HCT116 (cell line): ENCODE results near the gene WDHD1. TPM values are rescaled to one million over a fixed set of nuclear protein-coding genes. Genes with fewer than 3 reads are reported as not detected.
A peak's percentile ranks its signal among the peaks of the same experiment; 100 is the strongest.

Experiments
- ATAC-seq: fragments of 200-7000 bp; cut with Tn5 transposase; 2 replicates; pipeline ENCODE4 v1.9.1; 2020; ENCODE audit warnings: mild to moderate bottlenecking, moderate library complexity
- BruUV-seq: library from RNA; stranded (reverse); fragments of 400-500 nt; replicated peaks from 2 replicates; lab custom pipeline; 2021; lab: Mats Ljungman, UMichigan
- CTCF ChIA-PET: fragments of 300-600 bp; sonication (Branson Sonifier 250); formaldehyde crosslinking; loops from one replicate; lab custom pipeline; 2021; ENCODE audit warnings: antibody characterized with exemption; lab: Charles Lee
- POLR2A ChIA-PET: fragments of 300-600, 350-600 bp; sonication (Branson Sonifier 250); formaldehyde crosslinking; loops from one replicate; lab custom pipeline; 2021; ENCODE audit warnings: antibody characterized with exemption; lab: Charles Lee
- RAD21 ChIA-PET, 2 experiments: fragments of 300-600 bp; sonication (Branson Sonifier 250); formaldehyde crosslinking; loops; one replicate each; lab custom pipeline; 2023; ENCODE audit warnings: low total read pairs in 2 of 2; ENCODE audit not compliant: uncharacterized antibody in 2 of 2, unreplicated experiment in 2 of 2, low non-redundant PET in 1 of 2; lab: Charles Lee
- DNase-seq: peaks from one replicate; pipeline ENCODE4 v3.0.0-alpha.2; 2010; ENCODE audit warnings: low read depth, low spot score
- H2AFZ ChIP-seq: fragments of 200-600 bp; shearing (Covaris generic), sonication (generic); 2 replicates; pipeline ENCODE4 v1.6.1; 2017; ENCODE audit warnings: low read depth, mixed run types, mixed read lengths, antibody characterized with exemption, low read length; ENCODE audit not compliant: poor library complexity, severe bottlenecking
- H3K27ac ChIP-seq: 2 replicates; pipeline ENCODE4 v1.5.1; 2012; ENCODE audit warnings: low read depth, low read length
- H3K27me3 ChIP-seq: fragments of 200-600 bp; sonication (generic); 2 replicates; pipeline ENCODE4 v1.6.1; 2016; ENCODE audit warnings: mixed run types, low read length, mixed read lengths; ENCODE audit not compliant: insufficient read depth
- H3K36me3 ChIP-seq, 2 experiments: fragments of 200-500 bp in 1 of 2; fragments of 200-600 bp in 1 of 2; sonication (Bioruptor generic) in 1 of 2; sonication (generic) in 1 of 2; 2 replicates each; pipeline versions ENCODE4 v1.5.1 to v1.6.1; 2014 to 2016; ENCODE audit warnings: low read length in 2 of 2, inconsistent platforms in 1 of 2, mixed read lengths in 1 of 2, mixed run types in 1 of 2; ENCODE audit not compliant: insufficient read depth in 2 of 2, control insufficient read depth in 1 of 2
- H3K4me1 ChIP-seq, 2 experiments: fragments of 200-600 bp in 1 of 2; sonication (generic) in 1 of 2; 2 replicates each; pipeline versions ENCODE4 v1.5.1 to v1.6.1; 2012 to 2017; ENCODE audit warnings: low read length in 2 of 2, inconsistent platforms in 1 of 2, mild to moderate bottlenecking in 1 of 2, mixed read lengths in 1 of 2, mixed run types in 1 of 2, moderate library complexity in 1 of 2; ENCODE audit not compliant: insufficient read depth in 2 of 2, control insufficient read depth in 1 of 2
- H3K4me2 ChIP-seq: fragments of 200-600 bp; sonication (generic); 2 replicates; pipeline ENCODE4 v1.6.1; 2017; ENCODE audit warnings: mixed run types, low read length, mixed read lengths
- H3K4me3 ChIP-seq, 2 experiments: fragments of 200-600 bp in 1 of 2; sonication (generic) in 1 of 2; replicated peaks in 1 of 2; 2 replicates each; pipeline ENCODE4 v1.5.1; 2011 to 2016; ENCODE audit warnings: low read length in 2 of 2, control low read depth in 1 of 2, low read depth in 1 of 2, mild to moderate bottlenecking in 1 of 2, mixed read lengths in 1 of 2, mixed run types in 1 of 2
- H3K79me2 ChIP-seq: fragments of 200-600 bp; sonication (generic); 2 replicates; pipeline ENCODE4 v1.6.1; 2017; ENCODE audit warnings: mild to moderate bottlenecking, mixed run types, low read length, moderate library complexity, mixed read lengths; ENCODE audit not compliant: insufficient read depth
- H3K9ac ChIP-seq: fragments of 200-600 bp; sonication (generic); 2 replicates; pipeline ENCODE4 v1.6.1; 2016; ENCODE audit warnings: low read length, mixed read lengths
- H3K9me2 ChIP-seq: fragments of 200-600 bp; sonication (generic), shearing (Covaris generic); 2 replicates; pipeline ENCODE4 v1.6.1; 2017; ENCODE audit warnings: mixed run types, mild to moderate bottlenecking, moderate library complexity; ENCODE audit not compliant: insufficient read depth
- H3K9me3 ChIP-seq, 2 experiments: fragments of 200-500 bp in 1 of 2; fragments of 200-600 bp in 1 of 2; sonication (Bioruptor generic) in 1 of 2; sonication (generic) in 1 of 2; 2 replicates each; pipeline ENCODE4 v1.6.1; 2014 to 2017; ENCODE audit warnings: low read length in 2 of 2, mixed read lengths in 2 of 2, inconsistent platforms in 1 of 2, low read depth in 1 of 2, mild to moderate bottlenecking in 1 of 2, mixed run types in 1 of 2, moderate library complexity in 1 of 2; ENCODE audit not compliant: control insufficient read depth in 1 of 2, insufficient read depth in 1 of 2
- H4K20me1 ChIP-seq: fragments of 200-600 bp; sonication (generic), shearing (Covaris generic); 2 replicates; pipeline ENCODE4 v1.6.1; 2017; ENCODE audit warnings: mixed run types, mild to moderate bottlenecking, moderate library complexity; ENCODE audit not compliant: insufficient read depth
- ATF3 ChIP-seq: IDR thresholded peaks from 2 replicates; pipeline ENCODE4 v1.6.1; 2012
- CBX3 ChIP-seq: IDR thresholded peaks from 2 replicates; pipeline ENCODE4 v1.6.1; 2012; ENCODE audit warnings: low read depth
- CEBPB ChIP-seq: IDR thresholded peaks from 2 replicates; pipeline ENCODE4 v1.6.1; 2012; ENCODE audit warnings: low read depth
- EGR1 ChIP-seq: IDR thresholded peaks from 2 replicates; pipeline ENCODE4 v1.6.1; 2012; ENCODE audit warnings: low read depth
- EZH2phosphoT487 ChIP-seq: fragments of 200-600 bp; IDR thresholded peaks from 2 replicates; pipeline ENCODE4 v1.6.1; 2018; ENCODE audit warnings: antibody characterized with exemption, borderline replicate concordance
- JUND ChIP-seq: IDR thresholded peaks from 2 replicates; pipeline ENCODE4 v1.6.1; 2012
- RAD21 ChIP-seq: IDR thresholded peaks from 2 replicates; pipeline ENCODE4 v1.6.1; 2012; ENCODE audit warnings: low read depth, mild to moderate bottlenecking
- SIN3A ChIP-seq: IDR thresholded peaks from 2 replicates; pipeline ENCODE4 v1.6.1; 2012; ENCODE audit warnings: low read depth
- SP1 ChIP-seq: IDR thresholded peaks from 2 replicates; pipeline ENCODE4 v1.6.1; 2012; ENCODE audit warnings: low read depth
- SRF ChIP-seq: IDR thresholded peaks from 2 replicates; pipeline ENCODE4 v1.6.1; 2012; ENCODE audit warnings: low read depth
- ZFX ChIP-seq: fragments of 450-650 bp; IDR thresholded peaks from 2 replicates; pipeline ENCODE4 v1.6.1; 2017
- ZNF274 ChIP-seq: fragments of 200-500 bp; sonication (Bioruptor generic); IDR thresholded peaks from 2 replicates; pipeline ENCODE4 v1.6.1; 2014; ENCODE audit warnings: mild to moderate bottlenecking, low read depth, low read length, inconsistent platforms
- intact Hi-C: fragments of 100-400 bp; cut with micrococcal nuclease; formaldehyde crosslinking; loops from 2 replicates; pipeline ENCODE4 v1.10.0; 2022
- total RNA-seq: library from RNA; stranded (reverse); gene quantifications from one replicate; pipeline ENCODE4 v1.2.1, GENCODE V29; 2021; ENCODE audit not compliant: unreplicated experiment
- TF ChIP-seq, protein P1 (sequence below): IDR thresholded peaks from 2 replicates; pipeline ENCODE4 v1.6.1; 2012; ENCODE audit warnings: low read depth
- TF ChIP-seq, protein P2 (sequence below): IDR thresholded peaks from 2 replicates; pipeline ENCODE4 v1.6.1; 2012
- TF ChIP-seq, protein P3 (sequence below), 3 experiments: fragments of 200-600 bp in 1 of 3; sonication (generic) in 1 of 3; IDR thresholded peaks in 2 of 3; conservative IDR thresholded peaks in 1 of 3; 2 replicates each; pipeline ENCODE4 v1.5.1; 2012 to 2017; ENCODE audit warnings: low read depth in 2 of 3, low read length in 2 of 3, antibody characterized with exemption in 1 of 3, borderline replicate concordance in 1 of 3, control low read depth in 1 of 3, mild to moderate bottlenecking in 1 of 3, mixed read lengths in 1 of 3, mixed run types in 1 of 3, moderate library complexity in 1 of 3; ENCODE audit not compliant: insufficient read depth in 1 of 3

Gene WDHD1
- total RNA-seq, 1 experiment from 2014 or later, result 44.3 TPM

- ChIA-PET CTCF (no interaction called here), POLR2A (no interaction called here)
- 0 out of 4 replicates have a peak, but pooled peaks cover 2 to 5% of the 10 kb centered on the region in 2 experiments for H3K36me3 ChIP-seq
These were observed 90.9 kb downstream of the WDHD1 start for GRCh38 chr14:54935958-54936357.

GRCh38 chr14:54935100-54935499 lies 91.8 kb downstream of the WDHD1 start:
- intact Hi-C loops, result no loop called here
- no TSS peak for BruUV-seq
- POLR2A ChIA-PET, result no interaction called here
- TF ChIP-seq CEBPB, result no peak
- no peak for TF ChIP-seq ZFX
- no peak for TF ChIP-seq SIN3A
- TF ChIP-seq, protein P1, sequence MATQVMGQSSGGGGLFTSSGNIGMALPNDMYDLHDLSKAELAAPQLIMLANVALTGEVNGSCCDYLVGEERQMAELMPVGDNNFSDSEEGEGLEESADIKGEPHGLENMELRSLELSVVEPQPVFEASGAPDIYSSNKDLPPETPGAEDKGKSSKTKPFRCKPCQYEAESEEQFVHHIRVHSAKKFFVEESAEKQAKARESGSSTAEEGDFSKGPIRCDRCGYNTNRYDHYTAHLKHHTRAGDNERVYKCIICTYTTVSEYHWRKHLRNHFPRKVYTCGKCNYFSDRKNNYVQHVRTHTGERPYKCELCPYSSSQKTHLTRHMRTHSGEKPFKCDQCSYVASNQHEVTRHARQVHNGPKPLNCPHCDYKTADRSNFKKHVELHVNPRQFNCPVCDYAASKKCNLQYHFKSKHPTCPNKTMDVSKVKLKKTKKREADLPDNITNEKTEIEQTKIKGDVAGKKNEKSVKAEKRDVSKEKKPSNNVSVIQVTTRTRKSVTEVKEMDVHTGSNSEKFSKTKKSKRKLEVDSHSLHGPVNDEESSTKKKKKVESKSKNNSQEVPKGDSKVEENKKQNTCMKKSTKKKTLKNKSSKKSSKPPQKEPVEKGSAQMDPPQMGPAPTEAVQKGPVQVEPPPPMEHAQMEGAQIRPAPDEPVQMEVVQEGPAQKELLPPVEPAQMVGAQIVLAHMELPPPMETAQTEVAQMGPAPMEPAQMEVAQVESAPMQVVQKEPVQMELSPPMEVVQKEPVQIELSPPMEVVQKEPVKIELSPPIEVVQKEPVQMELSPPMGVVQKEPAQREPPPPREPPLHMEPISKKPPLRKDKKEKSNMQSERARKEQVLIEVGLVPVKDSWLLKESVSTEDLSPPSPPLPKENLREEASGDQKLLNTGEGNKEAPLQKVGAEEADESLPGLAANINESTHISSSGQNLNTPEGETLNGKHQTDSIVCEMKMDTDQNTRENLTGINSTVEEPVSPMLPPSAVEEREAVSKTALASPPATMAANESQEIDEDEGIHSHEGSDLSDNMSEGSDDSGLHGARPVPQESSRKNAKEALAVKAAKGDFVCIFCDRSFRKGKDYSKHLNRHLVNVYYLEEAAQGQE, result no peak
- no peak for TF ChIP-seq EGR1
- TF ChIP-seq JUND, result no peak
- no peak for TF ChIP-seq EZH2phosphoT487
- no peak for TF ChIP-seq CBX3
- TF ChIP-seq ATF3, result no peak
- TF ChIP-seq RAD21, result no peak
- no peak for TF ChIP-seq SRF
- TF ChIP-seq ZNF274, result no peak
- TF ChIP-seq, protein P2, sequence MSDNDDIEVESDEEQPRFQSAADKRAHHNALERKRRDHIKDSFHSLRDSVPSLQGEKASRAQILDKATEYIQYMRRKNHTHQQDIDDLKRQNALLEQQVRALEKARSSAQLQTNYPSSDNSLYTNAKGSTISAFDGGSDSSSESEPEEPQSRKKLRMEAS, result no peak
- no peak for TF ChIP-seq SP1

More at GRCh38 chr14:54935958-54936357, 90.9 kb downstream of the WDHD1 start:
- H3K9me2 ChIP-seq, result no peaks in the 10 kb centered on the region
- ATAC-seq, result no peak
- H3K27ac ChIP-seq, result no peak overlapping the region
- no peaks in the 10 kb centered on the region for H3K27me3 ChIP-seq
- no peaks in the 10 kb centered on the region for H3K9me3 ChIP-seq
- no peaks in the 10 kb centered on the region for H4K20me1 ChIP-seq
- DNase-seq, result no peak
- H3K9ac ChIP-seq, result no peak overlapping the region
- H3K4me3 ChIP-seq, result no peak overlapping the region
- RAD21 ChIA-PET, result no interaction called here
- no peaks in the 10 kb centered on the region for H3K79me2 ChIP-seq
- BruUV-seq, result no TSS peak
- TF ChIP-seq CBX3 (no peak), EGR1 (no peak), SIN3A (no peak)
- TF ChIP-seq, protein P3, sequence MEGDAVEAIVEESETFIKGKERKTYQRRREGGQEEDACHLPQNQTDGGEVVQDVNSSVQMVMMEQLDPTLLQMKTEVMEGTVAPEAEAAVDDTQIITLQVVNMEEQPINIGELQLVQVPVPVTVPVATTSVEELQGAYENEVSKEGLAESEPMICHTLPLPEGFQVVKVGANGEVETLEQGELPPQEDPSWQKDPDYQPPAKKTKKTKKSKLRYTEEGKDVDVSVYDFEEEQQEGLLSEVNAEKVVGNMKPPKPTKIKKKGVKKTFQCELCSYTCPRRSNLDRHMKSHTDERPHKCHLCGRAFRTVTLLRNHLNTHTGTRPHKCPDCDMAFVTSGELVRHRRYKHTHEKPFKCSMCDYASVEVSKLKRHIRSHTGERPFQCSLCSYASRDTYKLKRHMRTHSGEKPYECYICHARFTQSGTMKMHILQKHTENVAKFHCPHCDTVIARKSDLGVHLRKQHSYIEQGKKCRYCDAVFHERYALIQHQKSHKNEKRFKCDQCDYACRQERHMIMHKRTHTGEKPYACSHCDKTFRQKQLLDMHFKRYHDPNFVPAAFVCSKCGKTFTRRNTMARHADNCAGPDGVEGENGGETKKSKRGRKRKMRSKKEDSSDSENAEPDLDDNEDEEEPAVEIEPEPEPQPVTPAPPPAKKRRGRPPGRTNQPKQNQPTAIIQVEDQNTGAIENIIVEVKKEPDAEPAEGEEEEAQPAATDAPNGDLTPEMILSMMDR (IDR thresholded peaks at IDR 0.05 in 2 of 3, conservative IDR thresholded peaks at IDR 0.05 in 1 of 3; ENCODE audit: borderline replicate concordance in 1 of 3, insufficient read depth in 1 of 3, low read depth in 2 of 3, low read length in 2 of 3), result 0 out of 6 replicates have a peak, but pooled peaks of 1 of the 3 experiments have one; percentile 13
- no peaks in the 10 kb centered on the region for H3K4me1 ChIP-seq
- intact Hi-C loops, result no loop called here
- no peak overlapping the region for H2AFZ ChIP-seq
- no peak overlapping the region for H3K4me2 ChIP-seq

More at GRCh38 chr14:54935100-54935499, 91.8 kb downstream of the WDHD1 start:
- no peak for ATAC-seq
- Histone ChIP-seq H3K4me2 (no peak overlapping the region), H3K27me3 (no peaks in the 10 kb centered on the region), H3K4me1 (no peaks in the 10 kb centered on the region), H3K4me3 (no peak overlapping the region), H3K79me2 (no peaks in the 10 kb centered on the region), H3K9me2 (no peaks in the 10 kb centered on the region), H3K9ac (no peak overlapping the region), H4K20me1 (no peaks in the 10 kb centered on the region), H3K27ac (no peak overlapping the region), H2AFZ (no peak overlapping the region), H3K9me3 (no peaks in the 10 kb centered on the region), H3K36me3 (0 out of 4 replicates have a peak, but pooled peaks cover 0 to 5% of the 10 kb centered on the region in 2 experiments)
- ChIA-PET RAD21 (no interaction called here), CTCF (no interaction called here)
- no peak for DNase-seq
